ENCODE results near the gene RBM12.
A peak's percentile ranks its signal among the peaks of the same experiment; 100 is the strongest.

The RBM12 gene

DNA sequence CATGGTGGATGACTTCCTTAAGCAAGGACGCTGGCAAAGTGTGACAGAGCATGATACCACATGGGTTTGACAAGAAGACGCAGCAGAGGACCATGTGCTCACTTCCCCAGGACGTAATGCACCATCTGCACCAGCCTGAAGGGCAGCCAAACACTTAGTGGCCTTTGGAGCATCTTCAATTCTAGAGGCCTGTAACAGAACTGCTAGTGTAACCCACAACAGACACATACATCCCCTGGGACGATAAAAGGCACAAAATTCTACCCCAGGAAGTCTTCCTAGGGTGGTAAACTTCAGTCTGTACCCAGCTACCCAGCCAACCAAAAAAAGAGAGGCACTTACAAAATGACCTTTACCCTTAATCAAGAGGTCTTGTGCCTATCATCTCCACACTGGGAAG lies 9.2 kb upstream of the RBM12 start:
- DNase-seq (ENCODE audit: low read depth) = no peak
- no peak overlapping the region for H3K4me3 ChIP-seq (ENCODE audit: low read depth, low read length)
- TF ChIP-seq, protein P1, sequence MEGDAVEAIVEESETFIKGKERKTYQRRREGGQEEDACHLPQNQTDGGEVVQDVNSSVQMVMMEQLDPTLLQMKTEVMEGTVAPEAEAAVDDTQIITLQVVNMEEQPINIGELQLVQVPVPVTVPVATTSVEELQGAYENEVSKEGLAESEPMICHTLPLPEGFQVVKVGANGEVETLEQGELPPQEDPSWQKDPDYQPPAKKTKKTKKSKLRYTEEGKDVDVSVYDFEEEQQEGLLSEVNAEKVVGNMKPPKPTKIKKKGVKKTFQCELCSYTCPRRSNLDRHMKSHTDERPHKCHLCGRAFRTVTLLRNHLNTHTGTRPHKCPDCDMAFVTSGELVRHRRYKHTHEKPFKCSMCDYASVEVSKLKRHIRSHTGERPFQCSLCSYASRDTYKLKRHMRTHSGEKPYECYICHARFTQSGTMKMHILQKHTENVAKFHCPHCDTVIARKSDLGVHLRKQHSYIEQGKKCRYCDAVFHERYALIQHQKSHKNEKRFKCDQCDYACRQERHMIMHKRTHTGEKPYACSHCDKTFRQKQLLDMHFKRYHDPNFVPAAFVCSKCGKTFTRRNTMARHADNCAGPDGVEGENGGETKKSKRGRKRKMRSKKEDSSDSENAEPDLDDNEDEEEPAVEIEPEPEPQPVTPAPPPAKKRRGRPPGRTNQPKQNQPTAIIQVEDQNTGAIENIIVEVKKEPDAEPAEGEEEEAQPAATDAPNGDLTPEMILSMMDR (conservative IDR thresholded peaks at IDR 0.05; ENCODE audit: low read depth, low read length) = no peak

DNA sequence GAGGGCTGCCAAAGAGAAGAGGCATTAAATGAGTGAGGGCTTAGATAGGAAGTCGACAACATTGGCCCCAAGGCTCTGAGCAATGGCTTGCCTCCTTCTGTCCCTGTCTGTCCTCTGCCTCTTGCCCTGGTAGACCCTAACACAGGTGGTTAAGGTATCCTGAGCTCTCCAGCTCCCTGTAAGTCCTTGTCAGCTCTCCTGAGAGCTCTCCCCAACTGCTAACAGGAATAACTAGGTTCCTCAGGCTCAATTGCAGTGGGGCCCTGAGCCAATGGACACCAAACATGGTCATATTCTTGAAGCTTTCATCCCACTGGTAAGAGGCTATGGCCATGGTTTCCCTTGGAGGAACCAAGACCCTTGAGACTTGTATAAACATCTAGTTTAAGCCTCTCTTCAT lies 5.0 kb upstream of the RBM12 start:
- TF ChIP-seq, protein P1 (conservative IDR thresholded peaks at IDR 0.05; ENCODE audit: low read depth, low read length) = no peak
- no peak overlapping the region for H3K4me3 ChIP-seq (ENCODE audit: low read depth, low read length)
- no peak for DNase-seq (ENCODE audit: low read depth)

GRCh38 chr20:35669221-35669620 lies 4.5 kb upstream of the RBM12 start:
- no peak for DNase-seq (ENCODE audit: low read depth)
- TF ChIP-seq, protein P1 (conservative IDR thresholded peaks at IDR 0.05; ENCODE audit: low read depth, low read length) = no peak
- no peak overlapping the region for H3K4me3 ChIP-seq (ENCODE audit: low read depth, low read length)

DNA sequence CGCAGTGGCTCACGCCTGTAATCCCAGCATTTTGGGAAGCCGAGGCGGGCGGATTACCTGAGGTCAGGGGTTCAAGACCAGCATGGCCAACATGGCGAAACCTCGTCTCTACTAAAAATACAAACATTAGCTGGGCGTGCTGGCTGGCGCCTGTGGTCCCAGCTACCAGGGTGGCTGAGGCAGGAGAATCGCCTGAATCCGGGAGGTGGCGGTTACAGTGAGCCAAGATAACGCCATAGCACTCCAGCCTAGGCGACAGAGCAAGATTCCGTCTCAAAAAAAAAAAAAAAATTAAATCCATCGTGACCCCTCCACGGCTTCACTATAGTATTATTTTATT lies 1.2 kb upstream of the RBM12 start:
- DNase-seq (ENCODE audit: low read depth) = no peak
- TF ChIP-seq, protein P1 (conservative IDR thresholded peaks at IDR 0.05; ENCODE audit: low read depth, low read length) = no peak
- H3K4me3 ChIP-seq (ENCODE audit: low read depth, low read length) = no peak overlapping the region

DNA sequence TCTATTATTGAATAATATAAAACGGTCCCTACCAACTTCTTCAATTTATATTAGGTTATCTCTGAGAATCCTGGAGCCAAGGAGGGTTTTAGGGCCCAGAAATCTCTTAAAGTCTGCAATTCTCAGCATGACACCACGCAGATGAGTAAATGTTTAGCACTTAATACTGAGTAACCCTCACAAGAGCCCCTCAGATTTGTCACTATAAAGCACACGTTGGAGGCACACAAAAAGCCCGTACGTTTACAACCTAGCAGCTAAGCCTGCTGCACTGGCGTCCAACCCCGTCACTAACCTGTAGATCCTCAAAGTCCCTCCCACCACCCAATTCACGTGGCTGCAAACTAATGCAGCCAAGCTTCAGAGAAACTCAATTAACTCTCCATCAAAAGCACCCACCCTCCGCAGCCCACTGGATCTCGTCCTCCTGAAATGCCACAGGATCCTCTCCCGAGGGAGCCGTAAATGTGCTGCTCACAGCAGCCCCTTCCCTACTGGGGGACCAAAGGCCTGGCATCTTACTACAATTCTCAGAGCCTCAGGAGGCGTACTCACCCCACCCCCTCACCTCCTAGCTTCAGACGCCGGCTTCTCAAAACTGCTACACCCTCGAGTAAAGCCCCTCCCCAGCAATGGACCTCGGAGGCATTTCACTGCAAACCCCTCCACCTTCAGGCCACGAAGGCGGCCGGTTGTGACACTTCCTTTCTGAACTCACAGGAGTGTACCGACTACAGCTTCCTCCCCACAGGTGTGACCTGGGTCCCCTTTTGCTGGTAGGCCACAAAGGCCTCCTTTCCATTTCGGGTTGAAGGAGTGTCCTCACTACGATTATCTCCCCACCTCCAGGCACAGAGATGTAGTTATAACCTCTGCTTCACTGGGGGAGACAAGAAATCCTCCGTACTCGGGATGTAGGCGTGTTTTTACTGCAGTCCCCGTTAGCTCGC lies 909 bp downstream of the RBM12 start:
- TF ChIP-seq, protein P1 (conservative IDR thresholded peaks at IDR 0.05; ENCODE audit: low read depth, low read length) = no peak
- peak overlapping the region; percentile 77 for H3K4me3 ChIP-seq (ENCODE audit: low read depth, low read length)
- peak; percentile 46 for DNase-seq (ENCODE audit: low read depth)

- TF ChIP-seq, protein P1 (conservative IDR thresholded peaks at IDR 0.05; ENCODE audit: low read depth, low read length) = no peak
- no peak for DNase-seq (ENCODE audit: low read depth)
- H3K4me3 ChIP-seq (ENCODE audit: low read depth, low read length) = peak overlapping the region; percentile 77
Measured at GRCh38 chr20:35662551-35662950, 2.1 kb downstream of the RBM12 start.

- TF ChIP-seq, protein P1 (conservative IDR thresholded peaks at IDR 0.05; ENCODE audit: low read depth, low read length) = no peak
- H3K4me3 ChIP-seq (ENCODE audit: low read depth, low read length) = no peak overlapping the region
- no peak for DNase-seq (ENCODE audit: low read depth)
Measured at GRCh38 chr20:35661908-35662307, 2.8 kb downstream of the RBM12 start.
